Stimulated activated CD4-positive, alpha-beta T cell treated with anti-CD3 and anti-CD28 coated beads, Interleukin-1b, Interleukin-23, amount 100 ng/mL, for 24 hours (primary cell): ENCODE measurements around the gene KCND3.

Experiments used
- DNase-seq, 4 experiments: peaks; one replicate each; pipeline ENCODE4 v3.0.0-alpha.2; 2020; ENCODE audit warnings: low read depth in 4 of 4, low spot score in 1 of 4

KCND3 gene

GRCh38 chr1:111784273-111784901 lies 205.1 kb downstream of the KCND3 start:
- no peak for DNase-seq

- no peak for DNase-seq
Measured at GRCh38 chr1:111779546-111779945, 209.9 kb downstream of the KCND3 start.

DNA sequence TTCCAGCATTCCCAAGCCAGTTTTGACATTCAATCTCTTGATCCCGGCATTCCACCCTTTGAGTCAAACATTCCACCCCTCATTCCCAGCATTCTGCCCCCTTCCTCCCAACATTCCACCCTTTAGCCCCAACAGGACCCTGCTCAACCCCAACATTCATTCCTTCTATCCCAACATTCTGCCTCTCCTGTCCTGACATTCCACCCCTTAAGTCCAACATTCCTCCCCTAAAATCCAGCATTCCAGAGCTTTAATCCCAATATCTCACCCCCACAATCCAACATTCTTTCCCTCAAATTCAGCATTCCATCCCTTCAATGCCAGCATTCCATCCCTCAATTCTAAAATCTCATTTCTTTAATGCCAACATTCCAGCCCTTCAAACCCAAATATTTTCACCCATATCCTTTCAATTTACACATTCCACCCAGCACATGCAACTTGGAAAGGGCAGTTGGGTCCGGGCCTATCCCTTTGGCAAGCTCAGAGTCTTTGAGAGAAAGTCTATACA lies 210.9 kb downstream of the KCND3 start:
- no peak for DNase-seq

DNA sequence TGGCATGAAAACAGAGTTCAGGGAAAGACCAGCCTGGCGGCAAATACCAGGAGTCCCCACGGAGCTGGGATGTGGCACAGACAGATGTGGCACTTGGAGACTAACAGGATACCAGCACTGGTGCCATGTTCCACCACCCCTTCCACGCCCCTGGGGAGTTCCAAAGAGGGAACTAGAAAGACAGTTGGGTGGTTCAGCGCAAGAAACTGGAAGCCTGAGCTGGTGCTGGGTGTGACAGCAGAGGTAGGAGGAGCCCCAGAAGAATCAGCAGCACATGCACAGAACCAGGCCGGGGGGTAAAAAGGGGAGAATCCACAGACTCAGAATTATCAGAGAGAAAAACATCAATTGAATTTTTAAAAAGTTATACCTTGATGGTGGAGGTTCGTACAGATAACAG lies 211.4 kb downstream of the KCND3 start:
- DNase-seq = no peak

DNA sequence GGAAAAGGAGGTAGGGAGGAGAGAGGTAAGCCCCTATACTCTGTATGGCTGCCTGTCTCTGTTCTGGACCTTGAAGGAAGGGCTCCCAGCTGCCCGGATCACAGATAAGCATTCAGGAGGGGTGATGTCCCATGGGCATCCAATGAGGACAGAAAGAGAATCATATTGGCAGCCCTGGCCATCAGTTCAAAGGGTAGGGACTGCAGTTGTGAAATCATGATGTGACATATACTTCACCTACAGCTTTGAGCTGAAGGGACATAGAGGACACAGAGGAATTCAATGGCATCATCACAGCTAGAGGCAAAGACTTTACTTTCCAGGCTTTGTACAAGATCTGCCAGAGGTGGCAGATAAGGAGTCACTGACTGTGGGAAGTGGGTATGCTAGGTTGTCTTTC lies 212.2 kb downstream of the KCND3 start:
- no peak for DNase-seq

DNA sequence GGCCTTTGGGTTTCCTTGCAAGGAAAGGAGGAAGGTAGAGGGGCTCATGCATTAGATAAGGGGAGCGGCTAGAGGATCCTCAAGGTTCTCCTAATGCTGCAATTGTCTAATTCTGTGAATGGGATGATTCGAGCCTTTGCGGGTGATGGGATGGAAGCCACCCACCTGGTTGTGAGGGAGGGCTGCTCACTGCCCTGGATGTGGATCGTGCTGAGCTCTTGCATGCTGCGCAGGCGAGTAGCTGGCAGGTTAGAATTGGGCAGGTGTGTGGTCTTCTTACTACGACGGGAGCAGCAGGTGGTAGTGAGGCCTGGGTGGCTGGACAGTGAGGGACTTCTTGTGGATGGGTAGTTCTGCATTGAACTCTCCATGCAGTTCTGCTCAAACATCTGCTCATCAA lies 212.6 kb downstream of the KCND3 start:
- no peak for DNase-seq

GRCh38 chr1:111776391-111776790 lies 213.1 kb downstream of the KCND3 start:
- no peak for DNase-seq

- no peak for DNase-seq
Measured at GRCh38 chr1:111775966-111776365, 213.5 kb downstream of the KCND3 start.

DNA sequence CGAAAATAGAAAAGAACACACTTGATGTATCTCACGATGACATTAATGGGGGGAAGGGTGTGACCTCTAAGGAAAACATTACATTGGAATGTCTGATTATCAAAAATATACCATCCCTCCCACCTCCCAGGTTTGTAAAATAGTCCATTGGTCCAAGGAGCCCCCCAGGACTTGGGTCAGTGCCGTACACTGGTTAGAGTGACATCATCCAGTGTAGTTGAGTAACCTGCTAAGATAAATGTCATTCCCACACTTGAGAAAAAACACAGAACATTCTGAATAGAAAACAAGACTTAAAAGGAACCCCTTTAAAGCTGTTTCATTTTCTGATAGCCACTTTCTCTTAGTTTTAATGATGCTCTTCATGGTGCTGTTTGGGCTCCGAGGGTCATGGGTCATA lies 218.6 kb downstream of the KCND3 start:
- no peak for DNase-seq

GRCh38 chr1:111769517-111770146 lies 219.8 kb downstream of the KCND3 start:
- DNase-seq = peak in 3 of 4 experiments; percentile 6 to 20 (median 11)

DNA sequence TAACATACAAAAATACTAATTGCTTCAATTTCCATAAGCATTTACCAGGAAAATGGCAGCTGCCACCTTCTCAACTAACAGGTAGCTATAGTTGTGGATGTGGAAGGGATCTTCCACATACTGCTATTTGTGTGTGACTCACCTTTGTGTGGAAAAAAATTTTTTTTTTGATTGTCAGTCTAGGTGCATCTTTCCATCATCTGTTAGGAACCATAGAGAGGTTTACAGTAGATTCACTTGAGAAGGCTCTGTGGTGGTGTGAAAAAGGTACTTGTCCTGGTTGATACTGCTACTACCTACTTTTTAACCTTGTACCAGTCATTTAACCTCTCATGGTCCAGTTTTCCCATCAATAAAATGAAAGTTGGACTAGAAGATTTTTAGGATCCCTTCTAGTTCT lies 220.8 kb downstream of the KCND3 start:
- no peak for DNase-seq

- no peak for DNase-seq
Measured at GRCh38 chr1:111768023-111768422, 221.4 kb downstream of the KCND3 start.

DNA sequence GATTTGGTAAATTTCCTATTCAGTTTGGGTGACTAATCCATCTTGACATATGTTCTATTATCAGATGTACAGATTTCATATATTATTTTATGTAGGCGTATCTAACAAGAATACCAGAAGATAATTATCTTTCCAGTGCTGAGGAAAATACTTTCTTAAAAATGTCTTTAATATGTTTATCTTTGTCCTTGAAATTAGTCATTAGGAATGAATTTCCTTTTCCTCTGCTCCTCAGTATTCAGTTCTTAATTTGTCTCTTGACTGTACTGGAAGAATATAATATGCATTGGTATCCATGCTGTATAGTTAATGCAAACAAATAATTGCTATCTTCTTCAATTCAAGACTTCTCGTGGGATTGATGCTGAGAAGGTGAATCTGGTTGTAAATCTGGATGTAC lies 227.1 kb downstream of the KCND3 start:
- no peak for DNase-seq

- no peak for DNase-seq
Measured at GRCh38 chr1:111761717-111762116, 227.8 kb downstream of the KCND3 start.

DNA sequence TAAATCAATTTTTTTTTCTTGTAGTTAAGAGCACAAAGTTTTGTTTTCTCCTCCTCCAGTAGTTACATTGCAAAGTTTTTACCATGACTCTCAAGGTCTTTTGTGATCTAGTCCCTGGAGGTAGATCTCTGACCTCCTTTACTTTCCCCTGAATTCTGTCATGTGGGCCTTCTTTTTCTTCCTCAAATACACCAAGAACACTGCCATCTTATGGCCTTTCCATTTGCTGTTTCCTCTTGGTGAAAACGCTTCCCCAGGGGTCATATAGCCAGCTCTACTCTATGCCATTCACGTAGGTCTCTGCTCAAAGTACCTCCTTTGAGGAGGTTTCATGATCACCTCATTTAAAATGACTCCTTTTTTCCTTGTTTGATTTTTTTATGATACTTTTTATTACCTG lies 231.1 kb downstream of the KCND3 start:
- no peak for DNase-seq

GRCh38 chr1:111756124-111756513 lies 233.3 kb downstream of the KCND3 start:
- no peak for DNase-seq

GRCh38 chr1:111755331-111756123 lies 233.9 kb downstream of the KCND3 start, which contains the start of gene DDX20:
DDX20 (plus strand) TSS chr1:111755901; CDS start chr1:111755925, 24 bp downstream.
- peak; percentile 84 to 90 (median 85) for DNase-seq

DNA sequence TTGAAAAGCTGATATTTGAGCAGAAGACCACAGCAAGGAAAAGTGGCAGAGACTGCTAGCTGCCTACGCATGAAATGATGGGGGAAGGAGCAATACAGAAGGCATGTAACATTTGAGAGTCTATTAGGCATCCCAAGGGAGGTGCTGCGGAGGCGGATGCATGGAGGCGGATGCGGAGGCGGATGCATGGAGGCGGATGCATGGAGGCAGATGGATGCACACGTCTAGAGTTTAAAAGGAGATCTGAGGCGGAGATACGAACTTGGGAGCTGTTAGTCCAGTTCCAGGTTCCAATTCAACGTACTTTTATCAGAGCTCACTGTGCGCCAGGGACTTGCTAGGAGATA lies 234.5 kb downstream of the KCND3 start:
- DNase-seq = peak in 1 of 4 experiments; percentile 13

GRCh38 chr1:111751906-111752575 lies 237.4 kb downstream of the KCND3 start:
- no peak for DNase-seq

- no peak for DNase-seq
Measured at GRCh38 chr1:111750856-111751255, 238.6 kb downstream of the KCND3 start.

GRCh38 chr1:111749628-111750027 lies 239.8 kb downstream of the KCND3 start:
- no peak for DNase-seq

GRCh38 chr1:111747947-111748346 lies 241.5 kb downstream of the KCND3 start:
- no peak for DNase-seq
